Stimulated activated CD4-positive, alpha-beta T cell treated with anti-CD3 and anti-CD28 coated beads, TNF-alpha, amount 100 ng/mL, for 1 hour (primary cell): ENCODE results near the gene PRR5.
"Not testable (repeated sequence)": the region's sequence is repeated elsewhere in the genome, so short reads cannot be mapped to it uniquely, and the experiment has no call there.

ENCODE experiments used
- DNase-seq, 3 donors: peaks; one replicate each; pipeline ENCODE4 v3.0.0-alpha.2; 2020; ENCODE audit warnings: low read depth in 3 of 3, low spot score in 1 of 3

PRR5 gene, protein sequence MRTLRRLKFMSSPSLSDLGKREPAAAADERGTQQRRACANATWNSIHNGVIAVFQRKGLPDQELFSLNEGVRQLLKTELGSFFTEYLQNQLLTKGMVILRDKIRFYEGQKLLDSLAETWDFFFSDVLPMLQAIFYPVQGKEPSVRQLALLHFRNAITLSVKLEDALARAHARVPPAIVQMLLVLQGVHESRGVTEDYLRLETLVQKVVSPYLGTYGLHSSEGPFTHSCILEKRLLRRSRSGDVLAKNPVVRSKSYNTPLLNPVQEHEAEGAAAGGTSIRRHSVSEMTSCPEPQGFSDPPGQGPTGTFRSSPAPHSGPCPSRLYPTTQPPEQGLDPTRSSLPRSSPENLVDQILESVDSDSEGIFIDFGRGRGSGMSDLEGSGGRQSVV

DNA sequence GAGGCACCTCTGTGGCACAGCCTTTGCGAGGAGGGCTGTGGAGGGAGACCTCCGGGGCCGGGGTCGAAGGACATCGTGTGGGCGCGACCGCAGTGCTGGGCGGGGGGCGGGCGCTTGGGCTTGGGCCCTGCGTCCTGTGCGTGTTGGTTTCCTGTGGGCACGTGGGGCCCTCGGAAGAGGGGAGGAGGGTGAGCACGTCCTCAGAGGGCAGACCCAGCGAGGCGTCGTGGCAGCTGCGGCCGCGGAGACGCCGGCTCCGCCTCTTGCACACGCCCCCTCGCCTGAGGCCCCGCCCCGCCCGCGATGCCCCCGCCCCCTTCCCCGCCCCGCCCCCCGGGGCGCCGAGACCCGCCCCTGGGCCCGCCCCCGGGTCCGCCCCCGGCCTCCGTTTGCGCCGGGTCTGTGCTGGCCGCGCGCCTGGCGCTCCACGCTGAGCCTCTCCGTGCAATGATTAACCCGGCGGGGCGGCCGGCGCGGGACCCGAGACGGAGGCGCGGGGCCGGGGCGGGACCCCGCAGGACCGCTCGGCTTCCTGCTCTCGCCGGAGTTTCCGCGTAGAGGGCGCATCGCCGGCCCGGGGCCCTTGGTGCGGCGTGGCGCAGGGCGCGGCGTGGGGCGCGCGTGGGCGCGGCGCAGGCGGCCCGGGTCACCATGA, at the start of gene PRR5:
PRR5 (plus strand) TSS at position 381 of the 655 bp plus-strand sequence; CDS start at position 652, 271 bp downstream.
- DNase-seq = peak; percentile 66 to 70 (median 66)

DNA sequence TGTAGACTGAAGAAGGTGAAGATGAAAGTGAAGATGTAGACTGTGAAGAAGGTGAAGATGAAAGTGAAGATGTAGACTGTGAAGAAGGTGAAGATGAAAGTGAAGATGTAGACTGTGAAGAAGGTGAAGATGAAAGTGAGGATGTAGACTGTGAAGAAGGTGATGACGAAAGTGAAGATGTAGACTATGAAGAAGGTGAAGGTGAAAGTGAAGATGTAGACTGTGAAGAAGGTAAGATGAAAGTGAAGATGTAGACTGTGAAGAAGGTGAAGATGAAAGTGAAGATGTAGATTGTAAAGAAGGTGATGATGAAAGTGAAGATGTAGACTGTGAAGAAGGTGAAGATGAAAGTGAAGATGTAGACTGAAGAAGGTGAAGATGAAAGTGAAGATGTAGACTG, 49.1 kb upstream of the PRR5 start:
- not testable (repeated sequence) for DNase-seq

DNA sequence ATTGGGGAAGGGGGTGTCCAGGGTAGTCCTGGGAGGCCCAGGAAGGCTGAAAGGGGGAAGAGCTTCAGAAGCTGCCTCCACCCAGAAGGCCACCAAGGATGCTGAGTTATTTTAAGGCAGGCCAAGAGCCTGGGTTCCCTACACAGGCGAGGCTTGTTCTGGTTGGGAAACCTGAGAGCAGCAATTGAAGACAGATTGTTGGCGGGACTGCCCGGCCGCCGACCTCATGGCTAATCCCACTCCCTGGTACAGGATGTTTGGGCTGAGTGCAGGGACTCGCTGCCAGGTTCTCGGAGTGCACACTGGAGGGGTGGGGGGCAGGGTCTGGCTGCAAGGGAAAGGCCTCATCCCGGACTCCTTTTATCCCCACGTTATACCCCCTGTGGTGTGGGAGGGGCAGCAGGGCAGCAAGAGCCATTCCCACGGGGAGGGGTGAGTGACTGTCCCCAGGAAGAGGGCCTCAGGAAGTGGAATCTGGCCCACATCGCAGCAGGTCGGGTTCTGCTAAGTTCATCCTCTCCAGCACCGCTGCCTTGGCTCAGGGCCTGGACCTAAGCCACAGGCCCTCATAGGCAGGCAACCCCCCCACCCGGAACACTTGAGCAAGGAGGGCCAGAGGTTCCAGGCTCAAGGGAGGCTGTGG, 43.6 kb upstream of the PRR5 start:
- DNase-seq = no peak

DNA sequence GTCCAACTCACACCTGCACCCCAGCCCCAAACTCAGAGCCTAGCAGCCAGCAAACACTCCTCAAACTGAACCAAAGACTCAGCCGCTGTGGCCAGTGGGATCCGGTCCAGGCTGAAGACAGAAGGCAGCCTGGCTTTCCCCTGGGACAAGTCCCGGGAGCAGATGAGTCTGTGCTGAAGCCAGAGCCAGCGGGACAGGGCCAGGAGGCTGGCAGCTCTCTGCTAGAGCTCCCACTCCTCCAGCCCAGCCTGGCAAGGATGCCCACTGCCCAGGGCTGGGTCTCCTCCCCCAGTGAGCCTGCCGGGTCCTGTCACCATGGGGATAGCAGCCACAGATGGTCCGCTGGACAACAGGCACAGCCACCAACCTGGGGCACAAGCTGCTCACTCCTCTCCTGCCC, 42.9 kb upstream of the PRR5 start:
- DNase-seq = no peak

DNA sequence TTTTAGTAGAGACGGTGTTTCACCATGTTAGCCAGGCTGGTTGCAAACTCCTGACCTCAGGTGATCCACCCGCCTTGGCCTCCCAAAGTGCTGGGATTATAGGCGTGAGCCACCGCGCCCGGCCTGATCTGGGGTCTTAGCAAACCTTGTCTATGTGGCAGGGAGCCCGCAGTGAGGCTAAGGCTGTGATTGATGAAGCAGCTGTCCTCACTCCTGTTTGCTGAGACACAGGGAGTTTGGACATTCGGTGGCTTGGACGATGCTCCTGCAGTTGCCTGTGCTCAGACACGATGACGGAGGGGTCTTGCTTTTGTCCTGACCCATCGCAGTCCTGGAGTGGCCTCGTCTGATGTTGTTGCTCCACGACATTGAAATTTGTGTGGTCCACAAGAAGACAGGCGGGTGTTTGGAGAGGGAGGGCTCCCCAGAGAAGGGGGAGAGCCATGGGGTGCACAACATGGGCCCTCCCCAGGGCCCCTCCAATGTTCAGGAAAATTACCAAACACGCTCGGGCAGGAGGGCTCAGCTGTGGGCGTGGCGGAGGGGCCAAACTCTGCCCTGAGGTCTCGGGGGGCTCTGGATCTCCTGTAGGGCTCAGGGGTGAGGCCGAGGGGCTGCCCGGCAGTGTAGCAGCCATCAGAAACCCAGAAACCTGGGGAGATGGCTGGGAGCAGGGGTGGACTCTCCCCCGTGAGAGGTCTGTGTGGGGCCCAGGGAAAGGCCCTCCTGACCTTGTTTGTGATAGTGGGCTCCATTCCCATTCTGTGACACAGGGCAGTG, 41.8 kb upstream of the PRR5 start:
- DNase-seq = no peak

DNA sequence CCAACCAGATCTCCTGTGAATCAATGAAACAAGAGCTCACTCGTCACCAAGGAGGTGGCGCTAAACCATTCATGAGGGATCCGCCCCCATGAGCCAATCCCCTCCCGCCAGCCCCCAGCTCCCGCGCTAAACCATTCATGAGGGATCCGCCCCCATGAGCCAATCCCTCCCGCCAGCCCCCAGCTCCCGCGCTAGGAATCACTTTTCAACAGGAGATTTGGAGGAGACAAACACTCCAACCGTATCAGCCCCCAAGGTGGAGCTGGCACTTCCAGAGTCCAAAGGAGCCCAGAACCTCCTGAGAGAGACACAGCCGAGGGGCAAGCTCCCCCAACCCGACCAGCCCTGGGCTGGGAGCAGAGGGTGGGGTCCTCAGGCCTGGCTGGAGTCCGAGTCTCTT, 40.9 kb upstream of the PRR5 start:
- no peak for DNase-seq

DNA sequence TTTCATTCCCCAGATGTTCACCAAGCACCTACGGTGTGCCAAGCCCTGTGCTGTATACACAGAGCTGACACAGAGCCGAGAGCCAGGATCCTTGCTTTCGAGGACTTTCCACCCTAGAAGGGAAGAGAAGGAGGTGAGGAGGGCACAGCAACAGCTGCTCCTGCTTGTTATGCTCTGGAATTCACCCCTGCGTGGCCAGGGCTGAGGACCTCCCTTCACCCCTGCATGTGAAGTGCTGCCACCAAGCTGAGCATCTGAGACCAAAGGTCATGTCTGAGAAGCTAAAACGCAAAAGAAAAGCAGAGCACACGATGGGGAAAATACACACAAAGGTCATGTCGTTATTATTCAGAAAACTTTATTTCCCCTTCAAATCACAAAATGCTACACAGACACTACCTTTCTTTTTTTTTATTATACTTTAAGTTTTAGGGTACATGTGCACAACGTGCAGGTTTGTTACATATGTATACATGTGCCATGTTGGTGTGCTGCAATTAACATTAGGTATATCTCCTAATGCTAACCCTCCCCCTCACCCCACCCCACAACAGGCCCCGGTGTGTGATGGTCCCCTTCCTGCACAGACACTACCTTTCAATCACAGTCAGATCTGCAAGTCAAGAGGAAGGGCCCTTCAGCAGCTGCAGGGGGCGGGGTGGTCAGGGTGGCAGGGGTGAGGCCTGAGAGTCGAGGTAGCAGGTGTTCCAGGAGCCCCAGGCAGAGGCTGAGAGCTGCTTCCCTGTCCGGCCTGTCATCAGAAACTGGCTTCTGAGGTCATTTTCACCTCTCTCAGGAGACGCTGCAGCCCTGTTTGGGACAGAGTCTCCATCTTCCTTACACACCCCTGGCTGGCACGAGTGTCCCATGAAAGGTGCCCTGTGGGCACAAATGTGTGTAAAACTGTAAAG, 40.1 kb upstream of the PRR5 start:
- no peak for DNase-seq

DNA sequence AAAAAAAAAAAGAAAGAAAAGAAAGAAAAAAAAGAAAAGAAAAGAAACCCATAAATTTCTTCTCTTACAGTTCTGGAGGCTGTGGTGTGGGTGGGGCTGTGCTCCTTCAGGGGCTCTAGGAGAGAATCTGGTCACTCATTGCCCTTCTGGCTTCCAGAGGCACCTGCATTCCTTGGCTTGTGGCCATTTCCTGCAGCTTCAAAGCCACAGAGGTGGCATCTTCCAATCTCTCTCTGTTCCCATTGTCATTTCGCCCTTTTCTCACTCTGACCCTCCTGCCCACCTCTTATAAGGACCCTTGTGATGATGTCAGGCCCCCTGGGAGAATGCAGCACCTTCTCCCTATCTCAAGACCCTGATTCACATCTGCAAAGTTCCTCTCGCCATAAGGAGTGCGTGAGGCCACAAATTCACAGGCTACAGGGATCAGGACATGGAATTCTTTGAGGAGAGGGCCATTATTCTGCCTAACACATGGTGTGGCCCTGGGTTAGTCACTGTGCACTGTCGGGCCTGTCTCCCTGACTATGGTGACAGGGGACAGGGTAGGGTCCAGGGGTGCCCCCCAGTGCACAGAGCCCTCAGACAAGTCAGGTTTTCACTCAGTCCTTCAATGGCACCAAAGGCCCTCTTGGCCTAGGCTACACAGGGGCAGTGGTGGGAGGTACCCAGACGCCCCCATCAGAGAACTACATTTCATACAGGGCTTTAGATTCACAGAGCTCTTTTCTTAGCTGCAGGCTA, 38.6 kb upstream of the PRR5 start:
- DNase-seq = no peak

DNA sequence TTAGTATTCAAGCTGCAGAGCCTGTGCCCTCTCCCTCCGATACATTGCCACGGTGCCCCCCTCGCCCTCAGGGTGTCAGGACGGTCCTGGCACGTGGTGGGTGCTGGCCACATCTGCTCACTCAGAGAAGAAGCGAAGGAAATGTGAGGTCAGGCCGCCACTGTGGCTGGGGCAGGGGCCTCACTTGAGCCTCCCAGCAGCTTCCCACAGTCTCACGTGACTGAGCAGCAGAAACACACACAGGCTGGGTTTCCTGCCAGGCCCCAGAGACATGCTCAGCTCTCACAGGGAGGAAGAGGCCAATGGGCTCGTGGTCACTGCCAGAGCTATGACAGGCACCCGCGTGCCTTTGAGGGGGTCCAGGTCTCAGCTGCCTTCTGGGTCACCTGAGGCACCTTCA, 37.9 kb upstream of the PRR5 start:
- no peak for DNase-seq

DNA sequence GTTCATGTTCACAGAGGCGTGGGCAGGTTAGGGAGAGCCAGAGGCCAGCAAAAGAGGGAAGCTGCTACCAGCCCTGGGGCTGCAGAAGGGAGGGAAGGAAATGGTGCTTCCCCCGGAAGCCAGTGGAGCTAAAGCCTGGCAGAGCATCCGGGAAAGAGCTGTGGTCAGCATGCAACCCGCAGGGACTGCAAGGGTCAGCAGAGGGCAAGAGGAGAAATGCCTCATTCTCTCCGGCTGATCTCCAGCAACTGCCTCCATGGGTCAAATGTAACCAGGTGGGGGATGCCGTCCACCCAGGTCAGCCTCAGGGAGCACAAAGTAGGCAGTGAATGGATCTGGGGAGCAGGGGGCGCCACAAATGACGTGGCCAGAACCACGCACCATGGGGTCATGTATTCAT, 36.9 kb upstream of the PRR5 start:
- no peak for DNase-seq

DNA sequence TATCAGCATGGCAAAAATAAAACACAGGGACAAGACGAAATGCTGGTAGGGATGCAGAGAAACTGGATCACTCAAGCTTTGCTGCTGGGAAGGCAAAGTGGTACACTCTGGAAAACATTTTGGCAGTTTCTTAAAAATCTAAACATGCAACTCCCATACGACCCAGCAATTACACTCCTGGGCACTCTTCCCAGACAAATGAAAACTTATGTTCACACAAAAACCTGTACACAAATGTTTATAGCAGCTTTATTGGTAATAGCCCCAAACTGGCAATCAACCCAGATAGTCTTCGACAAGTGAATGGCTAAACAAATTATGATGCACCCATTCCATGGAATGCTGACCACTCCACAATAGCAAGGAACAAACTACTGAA, 35.8 kb upstream of the PRR5 start:
- DNase-seq = no peak

DNA sequence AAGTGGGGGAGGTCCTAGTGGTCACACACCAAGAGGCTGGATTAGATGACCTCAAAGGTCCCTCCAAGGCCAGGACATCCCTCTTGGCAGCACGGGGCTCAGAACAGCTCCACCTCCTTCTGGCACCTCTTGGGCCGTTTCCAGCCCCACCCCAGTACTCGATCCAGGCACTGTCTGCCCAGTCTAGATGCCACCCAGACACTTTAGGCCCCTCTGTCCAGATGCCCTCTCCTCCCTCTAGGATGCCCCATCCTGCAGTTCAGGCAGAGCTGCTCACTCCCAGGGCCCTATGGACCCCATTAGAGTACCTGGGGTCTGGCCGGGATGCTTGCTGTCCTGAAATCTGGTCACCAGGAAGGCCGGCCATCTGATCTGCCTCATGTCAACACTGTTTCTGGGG, 34.7 kb upstream of the PRR5 start:
- no peak for DNase-seq

DNA sequence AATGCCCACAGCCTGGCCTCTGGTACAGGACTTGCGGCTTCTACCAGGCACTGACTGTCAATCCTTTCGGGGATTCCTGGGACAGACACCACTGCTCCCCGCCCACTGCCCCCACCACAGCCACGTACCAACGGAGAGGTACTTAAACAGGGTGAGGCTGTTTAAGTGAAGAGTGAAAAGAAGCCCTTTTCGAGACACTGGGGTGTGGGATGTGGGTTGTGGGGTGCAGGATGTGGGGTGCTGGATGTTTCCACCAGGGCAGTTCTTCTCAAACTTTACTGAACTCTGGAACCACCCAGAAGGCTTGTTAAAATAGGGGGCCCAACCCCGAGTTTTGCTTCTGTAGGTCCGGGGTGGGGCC, 34.2 kb upstream of the PRR5 start:
- peak in 2 of 3 donors; percentile 12 to 16 for DNase-seq

DNA sequence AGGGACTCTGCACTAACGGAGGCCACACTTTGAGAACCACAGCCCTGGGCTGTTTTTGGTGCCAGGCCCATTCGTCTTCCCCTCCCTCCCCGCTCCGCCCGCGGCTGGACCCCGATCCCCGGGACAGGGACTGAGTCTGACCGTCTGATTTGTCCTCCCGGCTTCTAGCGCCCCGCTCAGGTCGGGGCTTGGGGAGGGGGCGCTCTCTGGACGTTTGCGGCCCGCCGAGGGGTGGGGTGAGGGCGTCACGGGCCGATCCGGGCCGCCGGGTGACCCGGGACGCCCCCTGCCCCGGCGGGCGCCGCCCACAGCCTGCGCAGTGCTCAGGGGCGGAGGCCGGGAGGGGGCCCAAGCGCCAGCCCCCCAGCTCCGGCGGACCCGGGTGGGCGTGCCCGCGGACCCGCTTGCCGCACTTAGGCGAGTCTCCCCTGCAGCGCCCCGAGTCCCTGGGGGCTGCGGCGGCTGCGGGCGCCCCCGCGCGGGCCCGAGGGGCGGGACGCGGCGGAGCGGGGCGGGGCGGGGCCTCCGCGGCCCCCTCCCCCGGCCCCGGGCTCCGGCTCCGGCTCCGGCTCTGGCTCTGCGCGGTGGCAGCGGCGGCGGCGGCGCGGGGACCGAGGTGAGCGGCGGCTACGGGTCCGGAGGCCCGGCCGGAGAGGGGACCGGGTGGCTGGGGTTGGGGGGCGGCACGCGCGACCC, 33.7 kb upstream of the PRR5 start:
- DNase-seq = peak in 1 of 3 donors; percentile 25

DNA sequence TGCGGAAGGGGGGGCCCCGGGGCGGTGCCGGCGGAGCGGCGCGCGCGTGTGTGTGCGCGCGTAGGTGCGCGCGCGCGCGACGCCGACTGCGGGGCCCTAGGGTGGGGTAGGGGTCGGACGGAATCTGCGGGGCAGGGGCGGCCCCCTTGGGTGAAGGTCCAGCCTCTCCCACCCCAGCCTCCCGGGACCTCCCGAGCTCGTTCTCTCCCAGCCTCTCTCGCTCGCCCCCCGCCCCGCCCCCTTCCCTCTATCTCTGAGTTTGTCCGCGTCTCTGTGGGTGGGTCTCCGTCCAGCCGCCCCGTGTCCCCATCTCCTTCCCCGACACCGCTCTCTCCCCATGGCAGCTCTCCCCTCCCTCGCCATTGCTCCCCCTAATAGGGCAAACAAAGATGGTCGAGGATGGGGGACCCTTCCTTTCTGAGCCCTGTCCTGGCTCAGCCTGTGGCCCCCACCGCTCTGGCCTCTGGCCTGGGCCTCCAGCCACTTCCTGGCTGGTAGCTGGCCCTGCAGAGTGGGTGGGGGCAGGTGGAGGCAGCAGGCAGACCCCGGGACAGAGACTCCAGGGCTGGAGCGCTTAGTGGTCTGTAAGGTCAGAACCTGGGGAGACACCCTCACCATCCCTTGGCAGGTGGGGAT, 33.0 kb upstream of the PRR5 start:
- no peak for DNase-seq

DNA sequence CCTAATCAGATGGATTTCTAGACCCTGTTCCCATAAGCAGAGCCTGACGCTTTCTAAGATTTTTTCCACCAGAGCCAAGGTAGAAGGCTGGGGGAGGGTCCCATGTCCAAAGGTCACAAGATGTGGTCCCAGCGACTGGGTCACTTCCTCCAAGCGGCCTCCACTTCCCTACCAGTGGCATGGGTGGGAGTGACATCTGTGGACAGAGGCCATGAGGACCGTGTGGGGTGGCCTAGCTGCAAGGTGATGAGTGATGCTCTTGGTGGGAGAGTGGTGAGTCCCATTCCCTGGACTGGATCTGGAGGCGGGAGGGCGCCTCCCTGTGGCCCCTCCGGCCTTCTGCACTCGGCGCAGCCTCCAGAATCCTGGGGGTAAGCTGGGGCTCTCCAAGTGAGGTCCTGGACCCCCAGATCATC, 32.4 kb upstream of the PRR5 start:
- DNase-seq = no peak

DNA sequence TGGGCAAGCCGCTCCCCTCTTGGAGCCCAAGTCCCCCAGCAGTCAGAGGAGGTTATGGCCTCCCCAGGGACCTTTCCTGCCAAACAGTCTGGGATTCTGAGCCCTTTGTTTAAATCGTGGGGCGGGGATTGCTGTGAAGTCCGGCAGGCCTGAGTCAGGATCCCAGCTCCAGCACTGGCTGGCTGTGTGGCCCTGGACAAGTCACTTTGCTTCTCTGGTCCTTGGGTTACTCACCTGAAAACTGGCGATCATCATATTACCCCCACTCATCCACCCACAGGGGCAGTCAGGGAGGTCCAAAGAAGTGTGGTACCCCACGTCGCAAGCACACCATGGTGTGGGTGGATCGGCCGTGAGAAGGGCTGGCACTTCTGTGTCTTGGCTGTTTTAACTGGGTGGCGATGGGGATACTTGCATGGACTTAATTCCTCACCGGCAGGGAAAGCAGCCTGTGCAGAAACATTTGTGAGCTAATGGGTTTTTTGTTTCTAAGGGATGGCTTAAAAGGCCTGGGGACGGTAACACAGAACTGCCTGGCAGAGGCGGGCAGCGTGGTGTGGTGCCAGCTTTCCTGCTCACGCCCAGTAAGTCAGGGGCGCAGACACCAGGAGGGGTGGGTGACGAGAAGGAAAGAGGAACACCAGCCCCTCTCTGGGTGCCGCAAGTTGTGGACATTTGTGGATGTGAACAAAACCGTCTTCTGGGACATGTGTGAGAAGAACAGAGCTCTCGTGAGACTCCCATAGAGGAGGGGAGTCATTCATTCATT, 31.6 kb upstream of the PRR5 start:
- DNase-seq = no peak

DNA sequence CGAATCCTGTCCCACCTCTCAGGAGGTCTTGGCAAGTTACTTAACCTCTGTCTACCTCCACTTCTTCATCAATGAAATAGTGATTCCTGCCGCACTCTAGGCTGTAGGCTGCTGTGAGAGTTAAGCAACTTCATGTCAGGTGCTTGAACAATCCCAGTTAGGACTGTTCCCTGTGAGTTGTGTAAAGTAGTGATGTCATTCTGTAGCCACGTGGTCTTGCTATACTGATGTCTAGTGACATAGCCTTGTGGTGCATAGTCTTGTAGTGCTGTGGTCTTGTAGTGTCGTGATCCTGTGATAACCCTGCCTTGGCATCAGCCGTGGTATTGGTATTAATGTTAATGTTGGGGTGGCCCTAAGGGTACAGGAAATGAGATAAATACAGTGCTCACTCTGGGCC, 30.3 kb upstream of the PRR5 start:
- no peak for DNase-seq
